Sigmoid colon (tissue), 7 donors: ENCODE measurements around the gene NXPH4. TPM values are rescaled to one million over a fixed set of nuclear protein-coding genes. Genes with fewer than 3 reads are reported as not detected.

Experiments used
- DNase-seq: peaks from one replicate; pipeline ENCODE4 v3.0.0-alpha.2; 2019
- H3K27ac ChIP-seq, 4 donors: fragments of 200-600 bp; sonication (generic); one replicate each; pipeline ENCODE4 v1.5.1; 2016 to 2019; ENCODE audit warnings: mild to moderate bottlenecking in 1 of 4
- H3K27me3 ChIP-seq, 3 donors: fragments of 200-600 bp; sonication (generic); one replicate each; pipeline ENCODE4 v1.5.1; 2019; ENCODE audit warnings: mild to moderate bottlenecking in 1 of 3
- H3K36me3 ChIP-seq, 4 donors: fragments of 200-600 bp; sonication (generic); one replicate each; pipeline ENCODE4 v1.5.1; 2016 to 2019
- H3K4me1 ChIP-seq, 4 donors: fragments of 200-600 bp; sonication (generic); one replicate each; pipeline ENCODE4 v1.5.1; 2017 to 2019
- H3K4me3 ChIP-seq, 4 donors: fragments of 200-600 bp; sonication (generic); one replicate each; pipeline ENCODE4 v1.5.1; 2017 to 2019; ENCODE audit warnings: mild to moderate bottlenecking in 2 of 4, moderate library complexity in 1 of 4
- H3K9me3 ChIP-seq, 4 donors: fragments of 200-600 bp in 3 of 4; sonication (generic) in 3 of 4; one replicate each; pipeline versions ENCODE4 v1.5.1 to v1.6.1; 2013 to 2019
- EP300 ChIP-seq, 4 donors: sonication (generic); formaldehyde crosslinking; IDR thresholded peaks; one replicate each; pipeline ENCODE4 v1.6.1; 2017; ENCODE audit warnings: antibody characterized with exemption in 4 of 4
- POLR2A ChIP-seq, 2 donors: fragments of 450-650 bp; IDR thresholded peaks; one replicate each; pipeline ENCODE4 v1.6.1; 2016; ENCODE audit warnings: antibody characterized with exemption in 2 of 2, mild to moderate bottlenecking in 2 of 2, moderate library complexity in 2 of 2
- POLR2AphosphoS5 ChIP-seq, 4 donors: sonication (generic); formaldehyde crosslinking; IDR thresholded peaks; one replicate each; pipeline ENCODE4 v1.6.1; 2017; ENCODE audit warnings: antibody characterized with exemption in 4 of 4
- WGBS, 2 donors: extraction: QIAGEN DNeasy Blood & Tissue Kit; methylation state at CpG; one replicate each; pipeline ENCODE4 v1.1.7; 2013; 5-methylcytosine and 5-hydroxymethylcytosine counted together
- intact Hi-C: fragments of 100-400 bp; cut with DNase I; formaldehyde crosslinking; loops from one replicate; pipeline ENCODE4 v1.15.1; 2023
- polyA plus RNA-seq, 3 donors: library from polyadenylated mRNA; stranded (reverse); fragments of 200-250 nt; gene quantifications; one replicate each; pipeline ENCODE4 v1.2.3, GENCODE V29; 2013
- total RNA-seq, 4 donors: library from RNA; depleted of rRNA; stranded (reverse); fragments of >200 nt; gene quantifications; one replicate each; pipeline ENCODE4 v1.1.0, GENCODE V29; 2016
- TF ChIP-seq, protein P1 (sequence below), 4 experiments: fragments of 450-650 bp in 3 of 4; fragments of 200-600 bp in 1 of 4; IDR thresholded peaks; one replicate each; pipeline ENCODE4 v1.5.1; 2016 to 2019; ENCODE audit warnings: antibody characterized with exemption in 4 of 4, mild to moderate bottlenecking in 3 of 4, moderate library complexity in 2 of 4
- donor health status: healthy with polysubstance abuse.
- donor health status: Bipolar disorder and iron deficiency.
- donor health status: healthy.

Gene NXPH4
- total RNA-seq (not detected), polyA plus RNA-seq (under 1 TPM in 1 of 3 donors, not detected in 2; 0.13 TPM)

DNA sequence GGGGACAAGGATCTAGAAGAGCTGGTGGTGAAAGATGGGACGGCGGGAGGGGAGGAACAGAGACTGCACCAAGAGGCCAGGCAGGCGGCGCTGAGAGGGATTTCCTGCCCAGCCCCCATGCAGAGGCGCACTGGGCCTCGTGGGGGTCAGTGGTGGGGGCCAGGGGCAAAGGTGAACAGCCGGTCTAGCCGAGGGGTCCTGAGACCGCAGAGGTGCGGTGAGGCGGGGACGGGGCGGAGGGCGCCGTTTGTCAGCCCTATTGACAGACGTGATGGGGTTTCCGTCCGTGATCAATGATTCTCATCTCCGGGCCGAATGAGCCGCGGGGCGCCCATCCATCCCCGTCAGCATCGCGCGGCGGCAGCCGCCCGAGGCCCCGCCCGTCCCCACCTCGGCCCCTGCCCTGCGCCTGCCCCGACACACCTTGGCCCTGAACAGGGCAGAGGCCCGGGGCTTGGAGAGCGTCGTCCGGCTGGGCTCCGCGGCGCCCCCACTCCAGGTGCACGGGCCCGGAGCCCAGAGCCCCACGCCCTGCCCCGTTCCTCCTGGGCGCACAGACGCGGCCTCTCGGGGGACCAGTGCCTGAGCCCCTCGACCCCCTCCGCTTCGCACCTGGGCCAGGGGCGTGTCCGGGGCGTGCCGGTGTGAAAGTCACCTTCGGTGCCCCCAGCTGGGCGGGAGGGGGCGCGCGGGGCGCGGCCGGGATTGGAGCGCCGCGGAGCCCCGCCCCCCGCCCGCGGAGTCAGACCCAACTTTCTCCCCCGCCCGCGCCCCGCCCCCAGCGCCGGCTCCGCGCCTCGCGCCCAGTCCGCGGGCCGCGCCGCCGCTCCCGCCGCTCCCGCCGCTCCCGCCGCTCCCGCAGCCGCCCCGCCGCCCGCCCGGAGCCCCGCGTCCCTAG, at the start of gene NXPH4:
TSS of gene NXPH4 (plus strand) at position 781 of the 898 bp plus-strand sequence. CDS start 176 bp downstream, outside the sequence.
- Histone ChIP-seq H3K36me3 (peaks cover 0 to 17% (median 6%) of the 10 kb centered on the region in 4 donors), H3K27me3 (peaks cover 54 to 77% (median 66%) of the 10 kb centered on the region in 3 donors), H3K4me3 (peak within 1 kb of the TSS in 3 of 4 donors; percentile 22 to 48 (median 45)), H3K27ac (no peak within 1 kb of the TSS), H3K9me3 (no peaks in the 10 kb centered on the region), H3K4me1 (peaks cover 0 to 38% (median 28%) of the 10 kb centered on the region in 4 donors)
- intact Hi-C loops, result no loop called here
- WGBS, 2 donors, result 1% methylated on average over 102 of the region's 102 CpGs
- DNase-seq, result no peak
- TF ChIP-seq POLR2A (IDR thresholded peaks at IDR 0.05) (no peak), EP300 (IDR thresholded peaks at IDR 0.05) (no peak), POLR2AphosphoS5 (IDR thresholded peaks at IDR 0.05) (no peak)
- TF ChIP-seq, protein P1, sequence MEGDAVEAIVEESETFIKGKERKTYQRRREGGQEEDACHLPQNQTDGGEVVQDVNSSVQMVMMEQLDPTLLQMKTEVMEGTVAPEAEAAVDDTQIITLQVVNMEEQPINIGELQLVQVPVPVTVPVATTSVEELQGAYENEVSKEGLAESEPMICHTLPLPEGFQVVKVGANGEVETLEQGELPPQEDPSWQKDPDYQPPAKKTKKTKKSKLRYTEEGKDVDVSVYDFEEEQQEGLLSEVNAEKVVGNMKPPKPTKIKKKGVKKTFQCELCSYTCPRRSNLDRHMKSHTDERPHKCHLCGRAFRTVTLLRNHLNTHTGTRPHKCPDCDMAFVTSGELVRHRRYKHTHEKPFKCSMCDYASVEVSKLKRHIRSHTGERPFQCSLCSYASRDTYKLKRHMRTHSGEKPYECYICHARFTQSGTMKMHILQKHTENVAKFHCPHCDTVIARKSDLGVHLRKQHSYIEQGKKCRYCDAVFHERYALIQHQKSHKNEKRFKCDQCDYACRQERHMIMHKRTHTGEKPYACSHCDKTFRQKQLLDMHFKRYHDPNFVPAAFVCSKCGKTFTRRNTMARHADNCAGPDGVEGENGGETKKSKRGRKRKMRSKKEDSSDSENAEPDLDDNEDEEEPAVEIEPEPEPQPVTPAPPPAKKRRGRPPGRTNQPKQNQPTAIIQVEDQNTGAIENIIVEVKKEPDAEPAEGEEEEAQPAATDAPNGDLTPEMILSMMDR (IDR thresholded peaks at IDR 0.05), result no peak

DNA sequence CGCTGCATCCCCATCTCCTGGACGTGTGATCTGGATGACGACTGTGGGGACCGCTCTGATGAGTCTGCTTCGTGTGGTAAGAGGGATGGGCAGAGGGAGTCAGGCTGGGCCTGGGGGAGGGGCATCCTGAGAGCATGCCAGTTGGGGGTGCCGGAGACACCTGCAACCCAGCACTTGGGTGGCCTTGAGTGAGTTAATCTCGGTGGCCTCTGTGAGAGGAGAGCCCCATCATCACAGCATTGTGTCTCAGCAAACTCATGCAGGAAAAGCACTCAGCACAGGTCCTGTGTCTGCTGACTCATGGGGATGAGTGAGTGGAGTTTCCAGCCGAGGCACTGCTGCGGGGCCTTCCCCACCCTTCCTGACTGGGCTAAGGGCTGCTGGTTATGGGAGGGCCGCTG, 49.6 kb upstream of the NXPH4 start:
- no peaks in the 10 kb centered on the region for H3K27me3 ChIP-seq
- WGBS, 2 donors, result 66 to 84% methylated on average over 10 of the region's 10 CpGs
- H3K4me3 ChIP-seq, result no peak overlapping the region
- no peak overlapping the region for H3K27ac ChIP-seq
- peaks cover 0 to 12% (median 9%) of the 10 kb centered on the region in 4 donors for H3K4me1 ChIP-seq
- no peaks in the 10 kb centered on the region for H3K9me3 ChIP-seq
- TF ChIP-seq EP300 (IDR thresholded peaks at IDR 0.05), result no peak
- TF ChIP-seq, protein P1 (IDR thresholded peaks at IDR 0.05), result no peak
- TF ChIP-seq POLR2A (IDR thresholded peaks at IDR 0.05), result no peak
- TF ChIP-seq POLR2AphosphoS5 (IDR thresholded peaks at IDR 0.05), result no peak
- intact Hi-C loops, result no loop called here
- no peak for DNase-seq
- H3K36me3 ChIP-seq, result peaks cover 53 to 85% (median 64%) of the 10 kb centered on the region in 4 donors

DNA sequence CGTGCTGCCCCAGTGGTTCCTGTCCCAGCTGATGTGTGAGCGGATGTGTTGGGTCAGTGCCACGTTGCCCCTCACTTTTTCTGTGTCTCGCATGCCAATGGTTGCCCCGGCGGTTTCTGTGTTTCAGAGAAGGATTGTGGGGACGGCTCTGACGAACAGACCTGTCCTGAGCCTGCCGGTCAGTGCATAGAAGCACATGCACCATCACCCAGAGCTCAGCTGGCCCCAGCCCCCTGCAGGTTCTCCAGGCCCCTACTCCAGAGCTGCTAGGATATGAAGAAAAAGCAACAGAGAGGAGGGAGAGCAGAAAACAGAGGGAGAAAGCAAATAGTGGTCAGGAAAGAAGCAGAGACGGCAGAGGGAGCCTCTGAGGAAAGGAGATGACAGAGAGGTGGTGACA, 48.5 kb upstream of the NXPH4 start:
- Histone ChIP-seq H3K4me3 (no peak overlapping the region), H3K27me3 (no peaks in the 10 kb centered on the region), H3K36me3 (peaks cover 44 to 80% (median 55%) of the 10 kb centered on the region in 4 donors), H3K9me3 (no peaks in the 10 kb centered on the region), H3K4me1 (peaks cover 0 to 19% (median 9%) of the 10 kb centered on the region in 4 donors), H3K27ac (no peak overlapping the region)
- TF ChIP-seq, protein P1 (IDR thresholded peaks at IDR 0.05), result no peak
- TF ChIP-seq POLR2AphosphoS5 (IDR thresholded peaks at IDR 0.05), result no peak
- TF ChIP-seq EP300 (IDR thresholded peaks at IDR 0.05), result no peak
- TF ChIP-seq POLR2A (IDR thresholded peaks at IDR 0.05), result no peak
- no peak for DNase-seq
- WGBS, 2 donors, result 85 to 86% methylated on average over 10 of the region's 10 CpGs
- intact Hi-C loops, result no loop called here

DNA sequence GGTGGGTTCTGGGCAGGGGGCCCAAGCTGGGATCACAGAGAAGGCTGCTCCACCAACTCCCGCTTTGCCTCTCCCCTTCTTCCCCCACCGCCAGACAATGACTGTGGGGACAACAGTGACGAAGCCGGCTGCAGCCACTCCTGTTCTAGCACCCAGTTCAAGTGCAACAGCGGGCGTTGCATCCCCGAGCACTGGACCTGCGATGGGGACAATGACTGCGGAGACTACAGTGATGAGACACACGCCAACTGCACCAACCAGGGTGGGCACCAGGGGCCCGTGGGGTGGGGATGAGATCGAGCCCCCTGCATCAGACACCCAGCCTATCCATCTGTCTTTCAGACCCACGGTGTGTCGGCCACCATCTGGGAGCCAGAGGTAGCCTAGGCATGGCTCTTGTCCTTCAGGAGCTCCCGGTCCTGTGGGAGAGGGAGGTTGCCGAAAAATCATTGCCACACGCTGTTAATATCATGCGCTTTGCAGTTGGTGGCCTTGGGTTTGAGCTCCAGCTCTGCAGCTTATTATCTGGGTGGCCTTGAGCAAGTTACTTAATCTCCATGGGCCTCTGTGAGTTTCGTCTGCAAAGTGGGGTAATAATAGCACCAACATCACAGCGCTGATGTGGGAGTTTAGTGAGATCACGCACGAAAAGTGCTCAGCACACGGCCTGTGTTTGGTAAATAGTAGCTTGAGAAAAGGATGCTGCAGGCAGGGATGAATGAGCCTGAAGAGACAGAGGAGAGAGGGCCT, 47.4 kb upstream of the NXPH4 start:
- H3K4me3 ChIP-seq, result no peak overlapping the region
- WGBS, 2 donors, result 91 to 93% methylated on average over 23 of the region's 23 CpGs
- no peak for DNase-seq
- no peaks in the 10 kb centered on the region for H3K27me3 ChIP-seq
- TF ChIP-seq POLR2AphosphoS5 (IDR thresholded peaks at IDR 0.05) (no peak), EP300 (IDR thresholded peaks at IDR 0.05) (no peak), POLR2A (IDR thresholded peaks at IDR 0.05) (no peak)
- TF ChIP-seq, protein P1 (IDR thresholded peaks at IDR 0.05), result no peak
- no peak overlapping the region for H3K27ac ChIP-seq
- H3K36me3 ChIP-seq, result peaks cover 44 to 80% (median 65%) of the 10 kb centered on the region in 4 donors
- no peaks in the 10 kb centered on the region for H3K9me3 ChIP-seq
- H3K4me1 ChIP-seq, result peaks cover 0 to 19% (median 9%) of the 10 kb centered on the region in 4 donors
- intact Hi-C loops, result no loop called here
